D721Med (cell line): ENCODE data around the gene CST2.

Experiments used
- DNase-seq: peaks from one replicate; pipeline ENCODE4 v3.0.0; 2011; ENCODE audit warnings: low spot score; ENCODE audit not compliant: insufficient read length
- FAIRE-seq: peaks from 2 replicates; lab custom pipeline; 2011; peaks lifted over from hg19 to GRCh38; lab: Jason Lieb, UNC
- CTCF ChIP-seq: IDR thresholded peaks from 2 replicates; pipeline ENCODE4 v1.5.1; 2012; ENCODE audit warnings: mild to moderate bottlenecking, control low read depth; ENCODE audit not compliant: insufficient read depth; ENCODE audit errors: missing control alignments

CST2 gene

GRCh38 chr20:23826541-23827021 is at the start of gene CST2:
CST2 (minus strand) TSS chr20:23826729; CDS start chr20:23826660, 69 bp downstream.
- no peak for TF ChIP-seq CTCF
- no peak for FAIRE-seq
- no peak for DNase-seq

- no peak for TF ChIP-seq CTCF
- FAIRE-seq: no peak
- DNase-seq: no peak
Observed at GRCh38 chr20:23875606-23876237, 49.2 kb upstream of the CST2 start.

- FAIRE-seq (no peak), DNase-seq (no peak)
- TF ChIP-seq CTCF: no peak
Observed at GRCh38 chr20:23874747-23875146, 48.2 kb upstream of the CST2 start.

- TF ChIP-seq CTCF: no peak
- FAIRE-seq (no peak), DNase-seq (no peak)
Observed at GRCh38 chr20:23873370-23874015, 47.0 kb upstream of the CST2 start.

GRCh38 chr20:23872065-23872464 is 45.5 kb upstream of the CST2 start:
- DNase-seq (no peak), FAIRE-seq (no peak)
- no peak for TF ChIP-seq CTCF

GRCh38 chr20:23870461-23870860 is 43.9 kb upstream of the CST2 start:
- no peak for DNase-seq
- TF ChIP-seq CTCF: no peak
- FAIRE-seq: no peak

- DNase-seq: no peak
- no peak for FAIRE-seq
- TF ChIP-seq CTCF: no peak
Observed at GRCh38 chr20:23869520-23869919, 43.0 kb upstream of the CST2 start.
